GM19397 (cell line): ENCODE data around the gene GDF7.
"Not testable (repeated sequence)": the region's sequence is repeated elsewhere in the genome, so short reads cannot be mapped to it uniquely, and the experiment has no call there.

ENCODE experiments used
- ATAC-seq: cut with Tn5 transposase; IDR thresholded peaks from one replicate; pipeline ENCODE4 v1.9.1; 2021; ENCODE audit warnings: mild to moderate bottlenecking, moderate library complexity; ENCODE audit not compliant: unreplicated experiment

GDF7 gene

GRCh38 chr2:20693317-20693716 is 26.4 kb downstream of the GDF7 start:
- ATAC-seq, result no peak

DNA sequence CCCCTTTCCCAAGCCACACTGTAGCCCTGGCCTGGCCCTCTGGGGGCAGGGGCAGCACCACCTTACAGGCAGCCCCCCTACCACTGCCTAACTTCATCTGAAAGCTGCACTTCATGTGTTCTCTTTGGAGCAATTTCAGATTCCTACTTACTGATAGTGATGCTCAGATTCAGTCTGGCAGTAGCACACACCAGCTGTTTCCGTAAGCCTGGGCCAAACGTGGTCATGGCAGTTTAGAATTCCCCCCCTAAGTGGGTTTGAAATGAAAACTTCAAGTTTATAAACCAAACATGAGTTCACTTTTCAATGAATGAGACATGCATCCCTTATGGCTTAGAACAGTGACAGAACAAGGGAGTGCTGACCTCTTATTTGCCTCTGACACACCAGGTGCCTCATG is 29.4 kb downstream of the GDF7 start:
- ATAC-seq, result no peak

- no peak for ATAC-seq
Measured at GRCh38 chr2:20697322-20697934, 30.5 kb downstream of the GDF7 start.

DNA sequence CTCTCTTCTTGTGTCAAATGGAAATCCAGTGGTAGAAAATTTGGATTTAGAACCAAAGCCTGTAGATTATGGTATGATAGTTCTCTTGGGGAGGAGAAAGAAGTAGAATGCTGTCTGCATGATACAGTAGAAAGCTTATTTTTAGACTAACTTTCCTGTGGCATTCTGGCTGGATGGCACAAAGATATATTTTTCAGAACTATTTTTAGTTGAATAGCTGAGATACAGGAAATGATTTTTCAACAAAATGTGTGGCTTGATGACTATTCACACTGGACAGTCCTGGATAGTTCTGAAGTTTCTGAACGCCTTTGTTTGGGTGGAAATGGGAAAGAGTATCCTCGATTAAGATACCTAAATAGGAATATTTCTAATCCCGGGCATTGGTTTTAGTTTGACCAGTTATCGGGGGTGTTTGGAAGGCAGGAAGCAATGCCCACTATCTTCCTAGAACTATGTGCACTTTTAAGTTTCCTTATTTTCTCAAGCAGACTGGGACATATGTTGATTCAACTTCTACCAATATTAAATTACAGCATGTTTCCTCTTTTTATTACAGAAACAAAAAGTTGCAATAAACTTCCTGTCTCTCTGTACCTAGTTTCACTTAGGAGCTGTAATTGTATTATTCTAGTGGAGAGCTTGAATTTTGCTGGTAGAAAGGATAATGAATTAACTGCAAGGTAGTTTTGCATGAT is 32.1 kb downstream of the GDF7 start:
- no peak for ATAC-seq

- ATAC-seq, result no peak
Measured at GRCh38 chr2:20702563-20702962, 35.6 kb downstream of the GDF7 start.

DNA sequence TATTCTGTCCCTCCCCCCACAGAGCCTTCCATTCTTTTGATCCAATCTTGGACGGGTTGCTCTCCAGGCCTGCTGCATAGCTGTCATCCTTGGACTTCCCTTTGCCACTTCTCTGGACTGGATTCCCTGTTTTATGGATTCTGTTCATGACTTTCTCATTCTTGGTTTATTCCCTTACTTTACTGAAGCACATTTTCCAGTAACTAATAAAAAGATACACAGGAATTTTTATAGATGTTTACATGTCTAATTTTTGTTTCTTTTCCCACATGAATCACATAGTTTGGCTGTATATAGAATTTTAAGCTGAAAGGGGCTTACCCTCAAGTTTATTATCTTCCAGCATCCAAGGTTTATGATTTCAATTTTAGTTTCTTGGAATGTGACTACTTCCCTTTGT is 37.9 kb downstream of the GDF7 start:
- ATAC-seq, result no peak

DNA sequence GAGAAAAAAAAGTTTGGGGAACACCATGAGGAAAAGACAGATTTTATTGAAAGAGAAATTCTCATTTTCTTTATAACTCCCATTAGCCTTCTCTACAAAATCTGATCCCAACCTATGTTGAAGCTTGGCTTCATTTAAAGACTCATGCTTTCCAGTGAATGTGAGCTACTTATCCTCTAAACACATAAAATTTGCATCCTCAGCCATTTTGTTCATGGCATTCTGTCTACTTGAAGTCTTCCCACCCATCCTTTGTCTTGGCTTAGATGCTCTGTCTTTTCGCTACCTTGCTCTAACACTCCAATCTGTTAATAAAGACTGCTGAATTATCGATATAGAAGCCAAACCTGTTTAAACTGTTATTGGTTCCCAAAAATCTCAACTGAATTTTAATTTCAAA is 39.3 kb downstream of the GDF7 start:
- no peak for ATAC-seq

DNA sequence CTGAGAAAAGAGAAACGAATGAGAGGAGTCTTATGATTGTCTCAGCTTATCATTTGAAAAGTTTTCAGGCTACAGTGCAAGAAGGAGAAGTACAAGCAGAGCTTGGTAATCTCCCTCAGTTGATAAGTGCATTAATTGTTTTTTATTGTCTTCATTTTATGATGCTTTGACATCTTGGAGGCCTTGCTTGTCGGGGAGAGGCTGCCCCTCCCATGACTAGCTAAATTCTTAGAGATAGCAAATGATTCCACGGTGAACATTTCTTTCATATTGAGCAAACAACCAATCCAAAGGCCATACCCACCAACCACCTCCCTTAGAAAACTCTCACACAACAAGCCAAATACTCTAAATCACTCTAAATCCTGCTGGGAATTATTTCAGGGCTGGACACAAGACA is 39.8 kb downstream of the GDF7 start:
- ATAC-seq, result no peak

GRCh38 chr2:20707601-20708000 is 40.7 kb downstream of the GDF7 start:
- no peak for ATAC-seq

GRCh38 chr2:20711641-20712040 is 44.7 kb downstream of the GDF7 start:
- not testable (repeated sequence) for ATAC-seq

- not testable (repeated sequence) for ATAC-seq
Measured at GRCh38 chr2:20713585-20713984, 46.6 kb downstream of the GDF7 start.

- not testable (repeated sequence) for ATAC-seq
Measured at GRCh38 chr2:20714412-20714811, 47.5 kb downstream of the GDF7 start.

DNA sequence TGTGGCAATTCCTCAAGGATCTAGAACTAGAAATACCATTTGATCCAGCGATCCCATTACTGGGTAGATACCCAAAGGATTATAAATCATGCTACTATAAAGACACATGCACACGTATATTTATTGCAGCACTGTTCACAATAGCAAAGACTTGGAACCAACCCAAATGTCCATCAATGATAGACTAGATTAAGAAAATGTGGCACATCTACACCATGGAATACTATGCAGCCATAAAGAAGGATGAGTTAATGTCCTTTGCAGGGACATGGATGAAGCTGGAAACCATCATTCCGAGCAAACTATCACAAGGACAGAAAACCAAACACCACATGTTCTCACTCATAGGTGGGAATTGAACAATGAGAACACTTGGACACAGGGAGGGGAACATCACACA is 49.2 kb downstream of the GDF7 start:
- ATAC-seq, result not testable (repeated sequence)

GRCh38 chr2:20717641-20718040 is 50.7 kb downstream of the GDF7 start:
- no peak for ATAC-seq

GRCh38 chr2:20722592-20723240 is 55.8 kb downstream of the GDF7 start:
- ATAC-seq, result no peak

DNA sequence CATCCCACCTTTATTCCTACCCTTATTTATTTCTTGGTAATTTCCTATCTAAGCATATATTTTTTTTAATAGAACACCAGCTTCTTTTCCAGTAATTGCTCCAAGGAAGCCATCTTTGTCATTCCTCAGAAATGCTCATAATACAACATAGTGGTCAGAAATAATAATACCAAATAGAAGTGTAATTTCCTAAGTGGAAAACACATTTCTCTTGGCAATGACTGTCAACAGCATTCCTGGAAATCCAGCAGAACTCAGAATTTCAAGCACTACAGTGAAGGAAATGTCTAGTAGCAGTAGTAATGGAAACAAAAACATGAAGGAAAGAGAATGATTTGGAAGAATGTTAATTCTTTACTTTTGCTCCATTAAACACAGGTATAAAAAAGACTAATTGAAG is 56.6 kb downstream of the GDF7 start:
- no peak for ATAC-seq

GRCh38 chr2:20724500-20725053 is 57.6 kb downstream of the GDF7 start:
- no peak for ATAC-seq

DNA sequence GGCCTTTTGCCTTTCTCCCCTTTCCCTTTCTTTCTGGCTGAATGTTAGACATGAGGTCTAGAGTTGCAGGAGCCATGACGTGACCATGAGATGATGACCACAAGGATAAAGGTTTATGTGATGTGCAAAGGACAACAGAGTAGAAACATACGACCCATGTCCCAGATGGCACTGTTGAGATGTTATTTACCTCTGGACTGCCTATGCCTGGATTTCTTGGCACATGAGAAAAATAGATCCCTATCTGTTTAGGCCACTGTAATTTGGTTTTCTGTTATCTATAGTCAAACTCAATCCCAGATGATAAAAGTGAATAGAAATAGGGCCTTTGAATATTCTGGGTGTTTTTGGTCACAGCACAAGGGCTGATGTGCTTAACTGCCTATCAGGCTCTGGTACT is 58.8 kb downstream of the GDF7 start:
- ATAC-seq, result no peak

- no peak for ATAC-seq
Measured at GRCh38 chr2:20726913-20727312, 60.0 kb downstream of the GDF7 start.

DNA sequence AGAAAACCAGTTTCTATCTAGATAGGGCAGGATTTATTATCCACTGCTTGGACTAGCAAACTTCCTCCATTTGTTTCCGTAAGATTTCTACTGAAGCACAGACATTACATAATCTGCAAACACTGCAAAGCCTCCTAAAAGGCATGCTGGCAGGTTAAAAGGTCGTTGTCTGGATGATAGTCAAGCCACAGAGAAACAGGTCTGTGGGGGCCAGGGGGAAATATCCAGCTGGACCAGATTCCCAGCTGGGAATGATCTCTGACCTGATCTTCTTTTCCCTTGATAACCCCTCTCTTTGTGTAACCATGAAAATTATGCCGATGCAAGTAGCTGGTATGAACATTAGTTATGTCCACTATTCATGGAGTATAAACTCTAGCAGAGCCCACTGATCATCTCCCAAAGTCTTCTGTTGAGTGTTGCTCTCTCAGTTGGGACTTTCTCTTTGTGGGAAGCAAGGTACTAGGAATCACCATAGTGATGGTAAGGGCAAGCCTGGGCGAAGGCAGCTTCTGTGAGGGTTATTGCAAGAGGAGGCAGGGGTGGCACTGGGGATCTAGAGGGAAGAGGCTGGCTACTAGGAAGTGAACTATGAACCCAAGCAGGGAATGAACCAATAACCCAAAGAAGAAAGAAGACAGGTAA is 61.3 kb downstream of the GDF7 start:
- ATAC-seq, result no peak
